Activated CD4-positive, alpha-beta T cell treated with anti-CD3 and anti-CD28 coated beads, Interleukin-2, amount 10 ng/mL, durations not matched to agents 7 days and 5 days (primary cell): ENCODE data around the gene PPM1F. TPM values are rescaled to one million over a fixed set of nuclear protein-coding genes. Genes with fewer than 3 reads are reported as not detected.
"Not testable (repeated sequence)": the region's sequence is repeated elsewhere in the genome, so short reads cannot be mapped to it uniquely, and the experiment has no call there.

ENCODE experiments used
- CTCF ChIA-PET: fragments of 350-600 bp; sonication (Branson Sonifier 250); formaldehyde crosslinking; loops from one replicate; lab custom pipeline; 2021; ENCODE audit warnings: antibody characterized with exemption; lab: Charles Lee
- POLR2A ChIA-PET: fragments of 350-600 bp; sonication (Branson Sonifier 250); formaldehyde crosslinking; loops from one replicate; lab custom pipeline; 2021; ENCODE audit warnings: antibody characterized with exemption; lab: Charles Lee
- DNase-seq: peaks from one replicate; pipeline ENCODE4 v3.0.0-alpha.2; 2020
- H3K27ac Mint-ChIP-seq: one replicate; pipeline ENCODE4 v1.8.0; 2021; ENCODE audit warnings: mild to moderate bottlenecking, moderate library complexity, mixed read lengths
- H3K27me3 Mint-ChIP-seq: one replicate; pipeline ENCODE4 v1.8.0; 2021; ENCODE audit warnings: mixed read lengths
- H3K36me3 Mint-ChIP-seq: one replicate; pipeline ENCODE4 v1.8.0; 2021; ENCODE audit warnings: low read depth, mixed read lengths
- H3K4me1 Mint-ChIP-seq: one replicate; pipeline ENCODE4 v1.8.0; 2021; ENCODE audit warnings: mixed read lengths
- H3K4me3 Mint-ChIP-seq: one replicate; pipeline ENCODE4 v1.8.0; 2021; ENCODE audit warnings: mild to moderate bottlenecking, moderate library complexity, mixed read lengths
- H3K9me3 Mint-ChIP-seq: one replicate; pipeline ENCODE4 v1.8.0; 2021; ENCODE audit warnings: mixed read lengths
- total RNA-seq, 2 experiments: library from RNA; stranded (reverse); gene quantifications; one replicate each; pipeline ENCODE4 v1.2.3, GENCODE V29; 2021

The PPM1F gene
- total RNA-seq, 2 experiments from 2014 or later: 15.1 to 20.4 TPM

GRCh38 chr22:21941921-21942320 lies 10.7 kb downstream of the PPM1F start:
- Mint-ChIP-seq H3K27me3 (no peaks in the 10 kb centered on the region), H3K4me3 (no peak overlapping the region), H3K9me3 (no peaks in the 10 kb centered on the region), H3K27ac (peak overlapping the region; percentile 74), H3K36me3 (peaks cover 2% of the 10 kb centered on the region), H3K4me1 (peaks cover 54% of the 10 kb centered on the region)
- ChIA-PET CTCF (interaction anchor here (0.6 to 7.0 kb wide), 2 partner anchors 10 to 398 kb away, joined by 3 to 73 read pairs; partner anchors contain the start of gene PPM1F), POLR2A (no interaction called here)
- DNase-seq: no peak

- no peak for DNase-seq
- CTCF ChIA-PET: interaction anchor here (1.4 to 7.0 kb wide), 3 partner anchors 11 to 311 kb away, joined by 3 to 73 read pairs (median 3); partner anchors contain the start of gene PPM1F
- Mint-ChIP-seq H3K27me3 (no peaks in the 10 kb centered on the region), H3K4me3 (no peak overlapping the region), H3K36me3 (peaks cover 2% of the 10 kb centered on the region), H3K4me1 (peaks cover 57% of the 10 kb centered on the region), H3K9me3 (no peaks in the 10 kb centered on the region), H3K27ac (peak overlapping the region; percentile 73)
- POLR2A ChIA-PET: no interaction called here
Measured at GRCh38 chr22:21940521-21940920, 12.1 kb downstream of the PPM1F start.

- POLR2A ChIA-PET, H3K4me3 Mint-ChIP-seq, DNase-seq, H3K27me3 Mint-ChIP-seq, H3K36me3 Mint-ChIP-seq, H3K9me3 Mint-ChIP-seq: not testable (repeated sequence)
- CTCF ChIA-PET: interaction anchor here (0.9 to 7.0 kb wide), 4 partner anchors 12 to 311 kb away, joined by 3 to 73 read pairs (median 3); partner anchors contain the start of gene PPM1F
- Mint-ChIP-seq H3K4me1 (peaks cover 57% of the 10 kb centered on the region), H3K27ac (peak overlapping the region; percentile 73)
Measured at GRCh38 chr22:21939935-21940334, 12.7 kb downstream of the PPM1F start.

- no peaks in the 10 kb centered on the region for H3K27me3 Mint-ChIP-seq
- ChIA-PET POLR2A (no interaction called here), CTCF (interaction anchor here (0.9 to 7.0 kb wide), 5 partner anchors 12 to 310 kb away, joined by 3 to 73 read pairs (median 3); partner anchors contain the start of gene PPM1F)
- peaks cover 57% of the 10 kb centered on the region for H3K4me1 Mint-ChIP-seq
- H3K36me3 Mint-ChIP-seq: peaks cover 2% of the 10 kb centered on the region
- no peak overlapping the region for H3K4me3 Mint-ChIP-seq
- peak overlapping the region; percentile 41 for H3K27ac Mint-ChIP-seq
- DNase-seq: no peak
- H3K9me3 Mint-ChIP-seq: no peaks in the 10 kb centered on the region
Measured at GRCh38 chr22:21939461-21939913, 13.2 kb downstream of the PPM1F start.

GRCh38 chr22:21938906-21939305 lies 13.7 kb downstream of the PPM1F start:
- Mint-ChIP-seq H3K4me3 (peak overlapping the region; percentile 64), H3K27ac (peak overlapping the region; percentile 25), H3K9me3 (no peaks in the 10 kb centered on the region), H3K36me3 (peaks cover 2% of the 10 kb centered on the region), H3K4me1 (peaks cover 57% of the 10 kb centered on the region), H3K27me3 (no peaks in the 10 kb centered on the region)
- no peak for DNase-seq
- ChIA-PET CTCF (interaction anchor here (1.0 to 7.0 kb wide), 4 partner anchors 13 to 310 kb away, joined by 3 to 73 read pairs (median 4); partner anchors contain the start of genes PPM1F and YDJC), POLR2A (no interaction called here)

- no peaks in the 10 kb centered on the region for H3K27me3 Mint-ChIP-seq
- peak overlapping the region; percentile 57 for H3K27ac Mint-ChIP-seq
- ChIA-PET CTCF (interaction anchor here (0.6 to 7.0 kb wide), 9 partner anchors 11 to 309 kb away, joined by 3 to 73 read pairs (median 4); partner anchors contain the start of genes PPM1F, TOP3B and YDJC), POLR2A (interaction anchor here (0.6 kb wide), 1 partner anchor 269 kb away, joined by 5 read pairs; no protein-coding TSS in a partner anchor)
- peak overlapping the region; percentile 64 for H3K4me3 Mint-ChIP-seq
- no peaks in the 10 kb centered on the region for H3K9me3 Mint-ChIP-seq
- H3K36me3 Mint-ChIP-seq: peaks cover 2% of the 10 kb centered on the region
- peaks cover 57% of the 10 kb centered on the region for H3K4me1 Mint-ChIP-seq
- peak; percentile 89 for DNase-seq
Measured at GRCh38 chr22:21938071-21938822, 14.4 kb downstream of the PPM1F start.

- Mint-ChIP-seq H3K4me3 (peak overlapping the region; percentile 64), H3K27ac (peak overlapping the region; percentile 57), H3K36me3 (peaks cover 2% of the 10 kb centered on the region), H3K4me1 (peaks cover 55% of the 10 kb centered on the region), H3K9me3 (no peaks in the 10 kb centered on the region), H3K27me3 (no peaks in the 10 kb centered on the region)
- ChIA-PET POLR2A (interaction anchor here (0.6 kb wide), 1 partner anchor 269 kb away, joined by 5 read pairs; no protein-coding TSS in a partner anchor), CTCF (interaction anchor here (0.6 to 7.0 kb wide), 7 partner anchors 10 to 166 kb away, joined by 3 to 73 read pairs (median 5); partner anchors contain the start of genes PPM1F and TOP3B)
- no peak for DNase-seq
Measured at GRCh38 chr22:21937821-21938070, 14.9 kb downstream of the PPM1F start.

- Mint-ChIP-seq H3K4me1 (peaks cover 49% of the 10 kb centered on the region), H3K27ac (peak overlapping the region; percentile 54)
Measured at GRCh38 chr22:21937041-21937820, 15.4 kb downstream of the PPM1F start.

GRCh38 chr22:21936151-21936775 lies 16.4 kb downstream of the PPM1F start:
- no peak overlapping the region for H3K27ac Mint-ChIP-seq
- H3K4me3 Mint-ChIP-seq: no peak overlapping the region
- no peaks in the 10 kb centered on the region for H3K27me3 Mint-ChIP-seq
- no peaks in the 10 kb centered on the region for H3K9me3 Mint-ChIP-seq
- ChIA-PET CTCF (interaction anchor here (1.4 to 7.0 kb wide), 3 partner anchors 15 to 36 kb away, joined by 3 to 73 read pairs (median 6); partner anchors contain the start of gene PPM1F), POLR2A (no interaction called here)
- peaks cover 2% of the 10 kb centered on the region for H3K36me3 Mint-ChIP-seq
- no peak for DNase-seq
- peaks cover 40% of the 10 kb centered on the region for H3K4me1 Mint-ChIP-seq

More at GRCh38 chr22:21937041-21937820, 15.4 kb downstream of the PPM1F start:
- ChIA-PET CTCF (interaction anchor here (0.6 to 7.0 kb wide), 7 partner anchors 10 to 165 kb away, joined by 3 to 73 read pairs (median 5); partner anchors contain the start of genes PPM1F and TOP3B), POLR2A (no interaction called here)
- Mint-ChIP-seq H3K27me3 (no peaks in the 10 kb centered on the region), H3K4me3 (no peak overlapping the region), H3K9me3 (no peaks in the 10 kb centered on the region), H3K36me3 (peaks cover 2% of the 10 kb centered on the region)
- no peak for DNase-seq

GRCh38 chr22:21933910-21934309 lies 18.7 kb downstream of the PPM1F start:
- DNase-seq: no peak
- ChIA-PET POLR2A (no interaction called here), CTCF (interaction anchor here (1.5 kb wide), 1 partner anchor 11 kb away, joined by 3 read pairs; no protein-coding TSS in a partner anchor)
- Mint-ChIP-seq H3K9me3 (no peaks in the 10 kb centered on the region), H3K4me3 (no peak overlapping the region), H3K36me3 (no peaks in the 10 kb centered on the region), H3K27me3 (no peaks in the 10 kb centered on the region), H3K4me1 (peaks cover 20% of the 10 kb centered on the region), H3K27ac (no peak overlapping the region)

GRCh38 chr22:21933413-21933812 lies 19.2 kb downstream of the PPM1F start:
- Mint-ChIP-seq H3K27ac (no peak overlapping the region), H3K27me3 (no peaks in the 10 kb centered on the region), H3K36me3 (no peaks in the 10 kb centered on the region), H3K4me1 (peaks cover 15% of the 10 kb centered on the region), H3K9me3 (no peaks in the 10 kb centered on the region), H3K4me3 (no peak overlapping the region)
- ChIA-PET POLR2A (no interaction called here), CTCF (no interaction called here)
- no peak for DNase-seq

- H3K9me3 Mint-ChIP-seq: no peaks in the 10 kb centered on the region
- ChIA-PET CTCF (no interaction called here), POLR2A (no interaction called here)
- H3K27ac Mint-ChIP-seq: no peak overlapping the region
- DNase-seq: no peak
- H3K4me1 Mint-ChIP-seq: peaks cover 4% of the 10 kb centered on the region
- no peak overlapping the region for H3K4me3 Mint-ChIP-seq
- H3K36me3 Mint-ChIP-seq: no peaks in the 10 kb centered on the region
- no peaks in the 10 kb centered on the region for H3K27me3 Mint-ChIP-seq
Measured at GRCh38 chr22:21932347-21932746, 20.3 kb downstream of the PPM1F start.
